Liver (tissue), 3 donors: Measurements from ENCODE around the gene TLR4.

Experiments used
- CTCF ChIP-seq: fragments of 150-350 bp; IDR thresholded peaks from 2 replicates; pipeline ENCODE4 v1.5.1; 2017; ENCODE audit warnings: improper control_type of control experiment, low read depth, low read length; ENCODE audit not compliant: missing input control
- TAF1 ChIP-seq: conservative IDR thresholded peaks from 2 replicates; pipeline ENCODE4 v1.6.1; 2016; ENCODE audit warnings: antibody characterized with exemption, mild to moderate bottlenecking
- YY1 ChIP-seq: IDR thresholded peaks from 2 replicates; pipeline ENCODE4 v1.6.1; 2016; ENCODE audit warnings: antibody characterized with exemption, mild to moderate bottlenecking
- donor health status: healthy.
- donor health status: healthy.

- TF ChIP-seq CTCF = no peak
- no peak for TF ChIP-seq YY1
- no peak for TF ChIP-seq TAF1
Observed at GRCh38 chr9:117719161-117719920, 15.1 kb downstream of the TLR4 start.
